Measurements from ENCODE around the gene MNT.

Gene MNT

DNA sequence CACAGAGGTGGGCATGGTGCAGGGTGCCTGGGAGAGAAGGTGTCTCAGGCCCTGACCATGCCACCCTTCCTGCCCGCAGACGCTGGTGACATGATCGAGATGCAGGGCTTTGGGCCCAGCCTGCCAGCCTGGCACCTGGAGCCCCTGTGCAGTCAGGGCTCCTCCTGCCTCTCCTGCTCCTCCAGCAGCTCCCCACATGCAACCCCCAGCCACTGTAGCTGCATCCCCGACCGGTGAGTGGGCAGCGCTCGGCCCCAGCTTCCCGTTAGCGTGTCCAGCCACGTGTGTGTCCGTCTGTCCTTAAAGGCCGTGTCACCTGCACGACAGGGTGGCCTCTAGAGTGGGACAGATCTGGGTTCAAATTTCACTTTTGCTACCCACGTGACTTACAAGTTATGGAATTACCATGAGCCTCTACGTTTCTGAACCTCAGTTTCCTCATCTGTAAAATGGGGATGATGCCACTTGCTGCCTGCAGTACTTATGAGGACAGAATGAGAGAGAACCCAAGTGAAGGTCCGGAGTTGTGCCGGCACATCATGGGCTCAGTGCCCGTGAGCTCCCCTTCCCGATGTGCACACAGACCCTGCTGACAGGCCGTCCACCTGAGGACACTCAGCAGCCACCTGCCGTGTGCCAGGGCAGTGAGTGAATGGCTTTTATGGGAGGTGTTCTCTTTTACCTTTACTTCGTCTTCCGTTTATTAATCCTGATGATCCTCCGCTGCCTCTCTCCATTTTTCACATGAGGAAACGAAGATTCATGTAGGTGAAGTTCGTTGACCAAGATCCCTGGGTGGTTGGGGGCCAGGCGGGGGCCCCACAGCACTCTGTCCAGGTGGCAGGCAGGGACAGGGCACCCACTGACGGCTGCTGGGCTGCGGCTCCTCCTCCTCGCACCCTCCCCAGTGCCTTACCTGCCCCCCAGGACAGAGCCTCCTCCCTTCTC, 29.4 kb downstream of the MNT start:
- no peak overlapping the region for H3K4me3 ChIP-seq (ENCODE audit: low read length)
- H3K36me3 ChIP-seq (ENCODE audit: control insufficient read depth, insufficient read depth, low read length): peaks cover 11% of the 10 kb centered on the region

DNA sequence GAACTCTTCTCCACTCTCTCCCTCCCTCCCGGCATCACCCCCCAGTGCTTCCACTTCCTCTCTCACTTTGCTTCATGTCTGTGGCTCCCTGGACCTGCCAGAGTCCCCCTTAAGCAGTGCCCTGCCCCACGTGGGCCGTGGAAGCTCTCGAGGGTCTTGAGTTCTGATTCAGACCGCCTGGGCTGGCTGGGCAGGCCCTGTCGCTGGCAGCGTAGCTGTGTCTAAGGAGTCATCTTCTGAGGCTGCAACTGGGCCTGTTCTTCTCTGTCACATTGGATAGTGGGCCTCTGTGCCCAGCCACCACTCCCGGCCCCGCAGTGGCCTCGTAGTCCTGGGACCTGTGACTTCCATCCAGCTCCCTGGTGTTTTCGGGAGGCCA, 30.7 kb downstream of the MNT start:
- Histone ChIP-seq H3K27me3 (ENCODE audit: control insufficient read depth, insufficient read depth, low read length) (no peaks in the 10 kb centered on the region), H3K9ac (ENCODE audit: low read length) (no peak overlapping the region), H3K4me1 (ENCODE audit: control insufficient read depth, insufficient read depth, low read length) (peaks cover 4% of the 10 kb centered on the region), H3K4me3 (ENCODE audit: low read length) (no peak overlapping the region), H3K27ac (ENCODE audit: low read depth, low read length) (no peak overlapping the region), H3K36me3 (ENCODE audit: control insufficient read depth, insufficient read depth, low read length) (peaks cover 13% of the 10 kb centered on the region)

More for the DNA sequence above, 29.4 kb downstream of the MNT start:
- Histone ChIP-seq H3K4me1 (ENCODE audit: control insufficient read depth, insufficient read depth, low read length) (peaks cover 4% of the 10 kb centered on the region), H3K9ac (ENCODE audit: low read length) (no peak overlapping the region), H3K27me3 (ENCODE audit: control insufficient read depth, insufficient read depth, low read length) (no peaks in the 10 kb centered on the region), H3K27ac (ENCODE audit: low read depth, low read length) (no peak overlapping the region)

DNA sequence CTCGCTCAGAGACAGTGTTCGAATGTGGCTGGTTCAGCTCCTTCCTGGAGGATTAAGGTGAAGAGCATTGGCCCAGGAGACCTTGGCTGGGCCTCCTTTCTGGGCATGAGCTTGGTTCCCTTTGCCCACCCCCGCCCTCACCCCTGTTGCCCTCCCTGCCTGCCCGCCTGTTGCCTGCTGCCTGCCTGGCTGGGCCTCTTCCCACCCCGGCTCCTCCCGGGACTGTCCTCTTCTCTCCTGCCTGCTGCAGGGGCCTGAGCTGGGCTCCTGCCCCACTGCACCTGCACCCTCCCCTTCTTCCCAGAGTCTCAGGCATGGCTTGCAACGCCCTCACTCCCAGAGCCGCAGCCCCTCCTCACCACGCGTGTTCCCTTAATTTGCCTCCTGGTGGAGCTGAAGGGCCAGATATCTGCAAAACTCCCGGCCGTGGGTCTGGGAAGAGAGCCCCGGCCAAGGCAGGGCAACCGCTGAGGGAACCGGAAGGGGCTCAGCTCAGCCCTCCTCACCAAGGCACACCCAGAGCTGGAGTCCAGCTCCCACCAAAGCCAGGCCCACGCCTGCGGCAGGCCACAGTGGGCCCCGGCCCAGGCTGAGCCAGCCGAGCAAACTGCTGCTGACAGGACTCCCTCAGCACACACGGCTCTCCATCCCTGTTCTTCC, 31.2 kb downstream of the MNT start:
- peaks cover 13% of the 10 kb centered on the region for H3K36me3 ChIP-seq (ENCODE audit: control insufficient read depth, insufficient read depth, low read length)
- no peak overlapping the region for H3K9ac ChIP-seq (ENCODE audit: low read length)
- H3K27ac ChIP-seq (ENCODE audit: low read depth, low read length): no peak overlapping the region
- H3K4me3 ChIP-seq (ENCODE audit: low read length): no peak overlapping the region
- no peaks in the 10 kb centered on the region for H3K27me3 ChIP-seq (ENCODE audit: control insufficient read depth, insufficient read depth, low read length)
- H3K4me1 ChIP-seq (ENCODE audit: control insufficient read depth, insufficient read depth, low read length): peaks cover 4% of the 10 kb centered on the region

DNA sequence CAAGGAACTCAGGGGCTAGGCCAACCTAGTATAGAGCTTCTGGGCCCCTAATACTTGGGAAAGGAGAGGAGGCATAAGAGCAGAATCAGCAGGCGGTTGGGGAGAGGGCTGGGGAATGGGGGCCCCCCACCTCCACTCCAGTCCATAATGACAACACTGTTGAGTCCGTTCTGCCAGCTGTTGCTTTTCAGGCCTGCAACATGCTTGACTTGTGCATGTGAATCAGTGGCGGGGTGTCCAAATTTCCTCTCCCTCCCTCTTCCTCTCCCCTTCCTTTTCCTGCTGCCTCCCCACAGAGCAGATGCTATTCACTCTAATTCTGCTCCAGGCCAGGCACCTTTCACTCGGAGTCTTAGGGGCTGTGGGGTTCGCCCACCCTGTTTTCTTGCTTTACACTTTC, 31.8 kb downstream of the MNT start:
- H3K36me3 ChIP-seq (ENCODE audit: control insufficient read depth, insufficient read depth, low read length): peaks cover 14% of the 10 kb centered on the region
- peak overlapping the region; percentile 63 for H3K27ac ChIP-seq (ENCODE audit: low read depth, low read length)
- H3K4me3 ChIP-seq (ENCODE audit: low read length): no peak overlapping the region
- H3K4me1 ChIP-seq (ENCODE audit: control insufficient read depth, insufficient read depth, low read length): peaks cover 4% of the 10 kb centered on the region
- no peaks in the 10 kb centered on the region for H3K27me3 ChIP-seq (ENCODE audit: control insufficient read depth, insufficient read depth, low read length)
- no peak overlapping the region for H3K9ac ChIP-seq (ENCODE audit: low read length)

DNA sequence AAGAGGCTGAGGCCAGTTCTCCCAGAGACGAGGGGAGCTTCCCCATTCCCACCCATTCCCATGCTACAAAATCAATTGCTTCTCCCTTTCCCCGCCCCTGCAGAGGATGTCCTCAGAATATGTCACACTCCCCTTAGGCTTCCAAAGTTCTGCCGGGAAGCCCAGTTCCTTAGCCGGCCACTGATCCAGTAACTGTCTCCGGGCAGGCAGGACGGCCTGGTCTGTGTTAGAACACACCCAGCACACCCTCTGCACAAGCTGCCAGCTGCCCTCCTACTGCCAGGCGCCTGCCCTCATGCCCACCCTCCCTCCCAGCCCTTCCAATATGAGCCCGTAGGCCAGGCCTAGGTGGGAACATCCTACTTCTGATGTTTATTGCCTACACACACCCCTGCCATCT, 32.5 kb downstream of the MNT start:
- Histone ChIP-seq H3K4me1 (ENCODE audit: control insufficient read depth, insufficient read depth, low read length) (peaks cover 4% of the 10 kb centered on the region), H3K36me3 (ENCODE audit: control insufficient read depth, insufficient read depth, low read length) (peaks cover 14% of the 10 kb centered on the region)

DNA sequence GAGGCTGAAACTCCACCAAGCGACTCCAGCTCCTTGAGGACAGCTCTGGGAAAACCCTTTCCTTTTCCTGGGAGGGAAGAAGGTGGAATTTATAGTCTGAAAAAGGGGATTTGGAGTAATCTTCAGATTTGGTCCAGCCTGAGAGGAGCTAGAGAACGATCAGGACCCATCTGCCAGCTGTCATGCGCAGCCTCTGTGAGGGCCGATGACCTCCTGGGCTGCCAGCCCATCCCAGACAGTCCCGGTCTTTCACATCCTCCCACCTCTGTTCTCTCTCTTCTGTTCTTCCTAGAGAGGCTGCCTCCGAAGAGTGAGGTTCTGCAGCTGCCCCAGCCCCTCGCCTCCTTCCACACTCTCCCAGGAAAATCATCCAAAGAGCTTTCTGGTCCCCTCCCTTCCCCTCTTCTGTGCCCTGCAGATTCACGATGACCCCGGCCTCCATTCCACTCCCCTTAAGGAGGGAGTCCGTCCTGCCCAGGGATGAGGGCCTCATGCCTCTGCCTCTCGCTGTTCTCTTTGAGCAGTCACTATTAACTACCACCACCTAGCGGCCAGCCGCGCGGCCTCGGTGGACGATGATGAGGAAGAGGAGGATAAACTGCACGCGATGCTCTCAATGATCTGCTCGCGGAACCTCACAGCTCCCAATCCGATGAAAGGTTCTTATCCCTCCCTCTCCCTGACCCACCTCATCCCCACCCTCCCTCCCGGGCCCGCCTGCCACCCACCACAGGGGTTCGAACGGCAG, 33.9 kb downstream of the MNT start:
- no peak overlapping the region for H3K4me3 ChIP-seq (ENCODE audit: low read length)
- peaks cover 4% of the 10 kb centered on the region for H3K4me1 ChIP-seq (ENCODE audit: control insufficient read depth, insufficient read depth, low read length)
- H3K27me3 ChIP-seq (ENCODE audit: control insufficient read depth, insufficient read depth, low read length): no peaks in the 10 kb centered on the region
- H3K9ac ChIP-seq (ENCODE audit: low read length): no peak overlapping the region
- peaks cover 8% of the 10 kb centered on the region for H3K36me3 ChIP-seq (ENCODE audit: control insufficient read depth, insufficient read depth, low read length)
- H3K27ac ChIP-seq (ENCODE audit: low read depth, low read length): no peak overlapping the region

More for the DNA sequence above, 32.5 kb downstream of the MNT start:
- Histone ChIP-seq H3K4me3 (ENCODE audit: low read length) (no peak overlapping the region), H3K27me3 (ENCODE audit: control insufficient read depth, insufficient read depth, low read length) (no peaks in the 10 kb centered on the region), H3K9ac (ENCODE audit: low read length) (no peak overlapping the region), H3K27ac (ENCODE audit: low read depth, low read length) (peak overlapping the region; percentile 65)

DNA sequence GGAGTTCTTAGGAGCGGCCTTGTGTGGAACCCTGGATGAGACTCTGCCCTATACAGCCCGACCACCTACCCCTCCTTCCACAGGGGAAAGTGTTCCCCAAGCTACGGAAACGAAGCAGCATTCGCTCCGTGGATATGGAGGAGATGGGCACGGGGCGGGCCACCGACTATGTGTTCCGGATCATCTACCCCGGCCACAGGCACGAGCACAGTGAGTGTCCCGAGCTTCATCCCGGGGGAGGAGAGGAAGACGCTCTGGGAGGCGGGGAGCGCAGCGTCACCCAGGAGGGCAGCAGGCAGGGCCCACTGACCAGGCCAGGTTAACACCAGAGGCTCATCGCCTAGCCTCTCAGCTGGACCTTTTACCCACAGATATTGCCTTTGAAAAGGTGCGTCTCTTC, 35.7 kb downstream of the MNT start:
- H3K27me3 ChIP-seq (ENCODE audit: control insufficient read depth, insufficient read depth, low read length): no peaks in the 10 kb centered on the region
- no peak overlapping the region for H3K9ac ChIP-seq (ENCODE audit: low read length)
- no peak overlapping the region for H3K27ac ChIP-seq (ENCODE audit: low read depth, low read length)
- H3K4me3 ChIP-seq (ENCODE audit: low read length): no peak overlapping the region
- peaks cover 10% of the 10 kb centered on the region for H3K36me3 ChIP-seq (ENCODE audit: control insufficient read depth, insufficient read depth, low read length)
- H3K4me1 ChIP-seq (ENCODE audit: control insufficient read depth, insufficient read depth, low read length): peaks cover 4% of the 10 kb centered on the region

DNA sequence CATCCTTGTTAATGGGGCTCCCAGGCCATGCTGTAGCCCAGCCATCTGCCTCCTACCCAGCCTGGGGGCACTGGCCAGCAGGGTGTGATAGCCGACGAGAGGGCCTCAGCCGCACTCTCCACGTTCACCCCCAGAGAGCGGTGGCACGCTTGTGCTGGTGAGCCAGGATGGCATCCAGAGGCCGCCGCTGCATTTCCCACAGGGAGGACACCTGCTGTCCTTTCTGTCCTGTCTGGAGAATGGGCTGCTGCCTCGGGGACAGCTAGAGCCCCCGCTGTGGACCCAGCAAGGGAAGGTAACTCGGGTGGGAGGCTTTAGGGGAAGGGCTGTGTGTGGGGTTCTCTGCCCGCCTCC, 36.1 kb downstream of the MNT start:
- Histone ChIP-seq H3K9ac (ENCODE audit: low read length) (no peak overlapping the region), H3K36me3 (ENCODE audit: control insufficient read depth, insufficient read depth, low read length) (peaks cover 10% of the 10 kb centered on the region), H3K27ac (ENCODE audit: low read depth, low read length) (no peak overlapping the region), H3K4me3 (ENCODE audit: low read length) (no peak overlapping the region), H3K4me1 (ENCODE audit: control insufficient read depth, insufficient read depth, low read length) (peaks cover 4% of the 10 kb centered on the region), H3K27me3 (ENCODE audit: control insufficient read depth, insufficient read depth, low read length) (no peaks in the 10 kb centered on the region)

DNA sequence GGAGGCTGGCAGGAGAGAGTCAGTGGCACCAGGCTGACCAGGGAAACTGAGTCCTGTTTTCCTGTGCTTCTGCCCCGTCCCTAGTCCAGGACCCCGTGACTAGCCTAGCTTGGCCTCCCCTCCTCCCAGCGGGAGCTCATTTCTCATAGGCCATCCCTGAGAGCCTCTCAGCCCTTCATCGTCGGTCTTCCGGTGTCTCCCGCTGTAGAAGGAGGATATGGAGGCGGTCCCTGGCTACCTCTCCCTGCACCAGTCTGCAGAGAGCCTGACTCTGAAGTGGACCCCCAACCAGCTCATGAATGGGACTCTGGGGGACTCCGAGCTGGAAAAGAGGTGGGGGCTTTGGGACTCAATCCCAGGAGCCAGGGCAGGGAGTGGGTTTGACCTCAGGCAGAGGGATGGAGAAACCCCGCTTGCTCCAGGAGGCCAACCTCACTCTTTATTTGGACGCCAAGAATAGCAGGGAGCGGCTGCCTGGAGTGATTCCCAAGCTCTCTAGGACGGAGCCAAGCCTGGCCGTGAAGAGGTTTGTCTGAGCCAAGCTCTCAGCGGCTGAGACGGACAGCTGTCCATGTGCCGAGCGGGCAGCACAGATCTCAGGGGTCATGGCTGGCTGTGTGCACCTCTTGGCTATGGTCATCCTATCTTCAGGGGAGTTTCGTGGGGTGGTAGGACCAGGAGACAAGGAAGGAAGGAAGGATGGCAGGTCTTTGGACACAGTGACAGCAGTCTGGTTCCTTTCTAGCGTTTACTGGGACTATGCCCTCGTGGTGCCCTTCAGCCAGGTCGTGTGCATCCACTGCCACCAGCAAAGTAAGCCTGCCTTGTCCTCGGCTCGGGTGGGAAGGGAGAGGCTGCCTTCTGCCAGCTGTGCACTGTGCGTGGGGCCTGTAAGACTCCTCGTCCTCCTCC, 36.8 kb downstream of the MNT start:
- Histone ChIP-seq H3K36me3 (ENCODE audit: control insufficient read depth, insufficient read depth, low read length) (peaks cover 10% of the 10 kb centered on the region), H3K4me3 (ENCODE audit: low read length) (no peak overlapping the region), H3K27ac (ENCODE audit: low read depth, low read length) (no peak overlapping the region), H3K9ac (ENCODE audit: low read length) (no peak overlapping the region), H3K4me1 (ENCODE audit: control insufficient read depth, insufficient read depth, low read length) (peaks cover 6% of the 10 kb centered on the region), H3K27me3 (ENCODE audit: control insufficient read depth, insufficient read depth, low read length) (no peaks in the 10 kb centered on the region)

DNA sequence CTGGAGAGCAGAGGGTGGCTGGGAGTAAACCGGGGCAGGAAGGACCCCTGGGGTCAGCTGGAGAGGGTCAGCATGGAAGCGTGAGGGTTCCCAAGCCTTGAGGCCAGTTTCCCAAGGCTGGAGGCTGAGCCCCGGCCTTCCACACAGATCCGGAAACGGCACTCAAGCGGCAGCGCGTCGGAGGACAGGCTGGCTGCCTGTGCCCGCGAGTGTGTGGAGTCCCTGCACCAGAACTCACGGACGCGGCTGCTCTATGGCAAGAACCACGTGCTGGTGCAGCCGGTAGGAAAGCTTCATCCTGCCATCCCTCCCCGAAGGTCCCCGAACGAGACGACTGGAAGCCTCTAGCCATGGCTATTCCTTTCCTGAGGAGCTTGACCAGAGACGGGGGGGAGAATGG, 37.5 kb downstream of the MNT start:
- Histone ChIP-seq H3K9ac (ENCODE audit: low read length) (no peak overlapping the region), H3K27me3 (ENCODE audit: control insufficient read depth, insufficient read depth, low read length) (no peaks in the 10 kb centered on the region), H3K36me3 (ENCODE audit: control insufficient read depth, insufficient read depth, low read length) (peaks cover 10% of the 10 kb centered on the region), H3K4me1 (ENCODE audit: control insufficient read depth, insufficient read depth, low read length) (peaks cover 8% of the 10 kb centered on the region), H3K27ac (ENCODE audit: low read depth, low read length) (no peak overlapping the region), H3K4me3 (ENCODE audit: low read length) (no peak overlapping the region)

DNA sequence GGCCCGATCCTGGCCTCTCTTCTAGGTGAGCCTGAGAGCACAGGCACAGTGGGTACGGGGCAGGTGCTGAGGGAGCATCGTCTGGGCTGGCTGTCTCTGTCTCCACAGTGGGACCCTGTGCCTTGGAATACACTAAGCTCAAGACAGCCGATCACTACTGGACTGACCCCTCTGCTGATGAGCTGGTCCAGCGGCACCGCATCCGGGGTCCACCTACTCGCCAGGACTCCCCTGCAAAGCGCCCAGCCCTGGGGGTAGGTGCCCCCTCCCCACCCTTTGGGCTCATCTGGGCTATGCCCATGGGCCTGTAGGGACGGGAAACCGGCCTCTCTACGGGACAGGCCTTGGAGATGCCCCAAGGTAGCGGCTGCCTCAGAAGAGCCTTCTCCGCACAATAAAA, 38.0 kb downstream of the MNT start:
- Histone ChIP-seq H3K36me3 (ENCODE audit: control insufficient read depth, insufficient read depth, low read length) (peaks cover 10% of the 10 kb centered on the region), H3K27me3 (ENCODE audit: control insufficient read depth, insufficient read depth, low read length) (no peaks in the 10 kb centered on the region), H3K4me3 (ENCODE audit: low read length) (no peak overlapping the region), H3K9ac (ENCODE audit: low read length) (no peak overlapping the region), H3K4me1 (ENCODE audit: control insufficient read depth, insufficient read depth, low read length) (peaks cover 6% of the 10 kb centered on the region), H3K27ac (ENCODE audit: low read depth, low read length) (no peak overlapping the region)

All from rectal smooth muscle tissue (tissue), 1 donor.